GM19324 (cell line): ENCODE data around the gene NFATC4.
"Not testable (repeated sequence)": the region's sequence is repeated elsewhere in the genome, so short reads cannot be mapped to it uniquely, and the experiment has no call there.

ENCODE experiments used
- ATAC-seq: cut with Tn5 transposase; IDR thresholded peaks from one replicate; pipeline ENCODE4 v1.9.1; 2021; ENCODE audit warnings: mild to moderate bottlenecking, moderate library complexity; ENCODE audit not compliant: unreplicated experiment, low FRiP score

The NFATC4 gene

DNA sequence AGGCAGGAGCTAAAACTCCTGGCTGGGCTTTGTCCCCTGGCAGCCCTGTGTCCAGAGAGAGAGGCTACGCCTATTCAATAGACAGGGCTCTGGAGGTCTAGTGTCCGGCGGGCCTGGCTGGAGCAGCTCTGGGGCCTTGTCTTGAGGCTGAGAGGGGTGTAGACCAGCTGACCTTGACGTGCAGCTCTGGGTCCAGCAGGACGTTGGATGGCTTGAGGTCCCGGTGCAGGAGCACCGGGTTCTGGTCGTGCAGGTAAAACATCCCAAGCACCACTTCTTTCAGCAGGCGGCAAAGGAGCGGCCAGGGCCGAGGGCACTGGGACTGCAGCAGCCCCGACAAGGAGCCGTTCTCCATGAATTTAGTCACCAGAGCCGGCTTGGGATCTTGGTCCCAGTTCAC lies 29.1 kb upstream of the NFATC4 start:
- no peak for ATAC-seq

DNA sequence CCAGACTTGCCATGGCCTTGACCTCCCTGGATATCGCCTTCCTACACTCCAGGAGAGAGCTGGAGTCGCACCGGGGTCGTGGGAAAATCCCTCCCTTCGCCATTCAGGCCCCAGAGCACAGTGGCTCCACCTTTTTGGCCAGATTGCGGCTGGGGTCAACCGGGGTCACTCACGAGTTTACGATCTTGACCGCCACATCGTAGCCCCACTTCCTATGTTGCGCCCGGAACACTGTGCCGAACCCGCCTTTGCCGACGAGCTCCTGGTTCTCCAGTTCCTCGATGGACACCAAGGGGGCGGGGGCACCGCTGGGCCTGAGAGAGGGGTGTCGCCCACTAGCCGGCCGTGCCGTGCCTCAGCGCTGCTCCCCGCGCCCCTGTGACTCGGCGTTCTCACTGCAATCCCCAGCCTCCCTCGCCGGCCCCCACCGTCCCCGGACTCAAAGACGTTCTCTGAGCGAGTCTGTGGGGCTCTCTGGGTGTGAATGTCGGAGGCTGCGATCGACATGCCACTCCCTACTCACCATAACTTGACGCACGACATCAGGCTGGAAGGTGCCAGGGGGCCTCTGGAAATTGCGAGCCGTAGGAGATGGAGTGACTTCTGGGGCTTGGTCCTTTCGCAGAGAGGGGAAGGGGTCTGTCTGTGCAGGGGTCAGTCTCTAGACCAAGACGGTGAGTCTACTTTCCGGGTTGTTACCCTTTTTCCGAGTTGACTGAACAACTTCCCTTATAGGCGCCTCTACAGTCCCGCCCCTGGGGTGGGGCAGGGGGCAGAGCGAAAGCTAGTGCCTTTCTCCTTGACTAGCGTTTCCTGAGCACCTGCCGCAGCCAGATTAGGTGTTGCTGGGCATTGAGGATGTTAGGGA lies 28.5 kb upstream of the NFATC4 start, which contains the start of gene RIPK3:
Gene RIPK3, minus strand, starts transcription at position 708 of the 868 bp plus-strand sequence. Its CDS starts 165 bp downstream, at position 543.
- ATAC-seq, result peak; percentile 91

DNA sequence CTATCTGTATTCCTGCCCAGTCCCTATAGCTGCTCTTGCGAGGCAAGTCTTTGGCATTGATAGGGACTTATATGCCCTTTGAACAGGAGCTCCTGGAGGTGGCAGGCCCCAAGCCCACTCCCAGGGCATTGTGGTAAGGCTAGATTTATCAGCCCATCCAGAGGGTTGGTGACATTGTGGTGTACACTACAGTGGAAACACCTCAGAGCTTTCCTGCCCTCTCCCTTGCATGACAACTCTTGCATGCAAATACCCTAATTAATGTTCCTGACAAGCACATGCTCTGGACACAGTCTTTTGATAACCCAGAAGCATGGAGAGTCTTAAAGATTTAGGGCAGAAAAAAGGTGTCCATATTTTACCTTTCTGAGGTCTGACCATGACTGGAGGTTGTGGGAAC lies 27.4 kb upstream of the NFATC4 start:
- ATAC-seq, result no peak

DNA sequence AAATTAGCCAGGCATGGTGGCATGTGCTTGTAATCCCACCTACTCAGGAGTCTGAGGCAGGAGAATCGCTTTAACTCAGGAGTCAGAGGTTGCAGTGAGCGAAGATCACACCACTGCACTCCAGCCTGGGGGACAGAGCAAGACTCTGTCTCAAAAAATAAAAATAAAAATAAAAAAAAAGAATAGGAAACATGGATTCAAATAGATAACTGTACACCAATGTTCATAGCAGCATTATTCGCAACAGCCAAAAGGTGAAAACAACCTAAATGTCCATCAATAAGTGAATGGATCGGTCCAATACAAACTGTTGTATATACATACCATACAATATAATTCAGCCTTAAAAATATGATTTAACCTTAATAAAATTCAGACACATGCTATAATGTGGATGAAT lies 25.1 kb upstream of the NFATC4 start:
- no peak for ATAC-seq

DNA sequence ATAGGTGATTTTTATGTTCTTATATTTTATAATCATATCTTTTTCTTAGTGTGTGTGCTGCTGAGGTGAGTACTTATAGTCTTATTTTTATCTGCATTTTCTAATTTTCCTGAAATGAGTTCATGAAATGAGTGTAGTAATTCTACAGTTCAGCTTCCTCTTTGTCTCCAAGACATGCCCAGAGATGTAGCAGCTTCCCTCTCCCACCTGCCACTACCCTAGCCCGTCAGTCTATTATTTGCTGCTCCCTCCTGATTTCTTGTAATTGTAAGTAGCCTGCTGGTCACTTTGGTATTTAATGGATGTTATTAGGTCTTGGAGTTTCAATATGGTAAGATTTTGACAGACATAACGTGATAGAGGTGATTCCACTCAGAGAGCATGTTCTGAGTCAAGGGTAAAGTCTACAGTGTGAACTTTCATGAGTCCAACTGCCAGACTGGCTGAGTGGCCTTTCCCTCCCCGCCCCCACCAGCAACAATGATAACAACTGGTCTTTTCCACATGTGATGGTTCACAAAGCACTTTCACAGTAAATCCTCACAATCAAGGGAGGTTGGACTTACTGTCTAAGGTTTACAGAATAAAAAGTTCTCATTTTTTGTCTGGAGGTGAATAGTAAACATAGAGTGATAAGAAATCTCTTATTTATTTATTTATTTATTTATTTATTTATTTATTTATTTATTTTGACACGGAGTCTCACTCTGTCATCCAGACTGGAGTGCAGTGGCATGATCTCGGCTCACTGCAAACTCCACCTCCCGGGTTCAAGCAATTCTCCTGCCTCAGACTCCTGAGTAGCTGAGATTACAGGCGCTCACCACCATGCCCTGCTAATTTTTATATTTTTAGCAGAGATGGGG lies 24.0 kb upstream of the NFATC4 start:
- no peak for ATAC-seq

DNA sequence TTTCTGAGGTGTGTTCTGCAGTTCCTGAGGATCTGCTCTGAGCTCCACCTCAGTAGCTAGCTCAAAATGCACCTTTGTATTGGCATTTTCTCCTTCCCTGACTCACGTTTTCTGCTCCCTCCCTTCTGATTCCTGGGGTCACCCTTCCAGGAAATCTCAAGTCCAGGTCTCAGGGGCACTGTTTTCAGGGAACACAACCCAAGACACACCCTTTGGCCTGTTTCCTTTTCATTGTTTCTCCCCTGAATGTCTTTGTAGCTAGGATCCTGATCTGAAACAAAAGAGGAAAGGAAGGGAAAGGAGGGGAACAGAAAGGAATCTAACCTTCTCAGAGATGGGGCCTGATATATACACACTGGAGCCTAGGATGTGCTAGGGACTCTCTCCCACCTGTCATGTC lies 20.9 kb upstream of the NFATC4 start:
- no peak for ATAC-seq

DNA sequence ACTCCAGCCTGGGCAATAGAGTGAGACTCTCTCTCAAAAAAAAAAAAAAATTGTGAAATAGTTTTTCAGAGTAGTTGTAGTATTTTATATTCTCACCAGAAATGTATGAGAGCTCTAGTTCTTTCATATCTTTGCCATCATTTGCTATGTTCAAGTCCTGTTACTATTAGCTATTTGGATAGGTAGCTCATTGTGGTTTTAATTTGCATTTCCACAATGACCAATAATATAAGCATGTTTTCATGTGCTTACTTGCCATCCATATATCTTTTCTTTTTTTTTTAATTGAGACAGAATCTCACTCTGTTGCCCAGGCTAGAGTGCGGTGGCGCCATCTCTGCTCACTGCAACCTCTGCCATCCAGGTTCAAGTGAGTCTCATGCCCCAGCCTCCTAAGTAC lies 19.8 kb upstream of the NFATC4 start:
- ATAC-seq, result no peak

DNA sequence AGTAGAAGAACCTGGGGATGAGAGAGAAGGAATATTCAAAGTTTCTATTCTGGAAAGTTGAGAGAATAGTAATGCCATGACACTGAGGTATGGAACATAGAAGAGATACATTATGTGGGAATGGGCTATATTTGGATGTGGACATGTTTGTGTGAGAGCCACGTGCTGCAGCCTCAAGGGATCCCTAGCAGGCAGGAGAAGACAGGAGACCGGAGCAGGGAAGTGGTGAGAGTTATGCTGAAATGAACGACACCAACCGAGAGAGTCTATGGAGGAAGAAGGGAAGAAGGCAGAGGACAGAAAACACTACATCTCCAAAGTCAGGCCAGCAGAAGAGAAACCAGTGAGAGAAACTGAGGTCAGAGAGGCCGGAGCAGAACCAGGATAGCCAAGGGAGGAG lies 18.2 kb upstream of the NFATC4 start:
- no peak for ATAC-seq

DNA sequence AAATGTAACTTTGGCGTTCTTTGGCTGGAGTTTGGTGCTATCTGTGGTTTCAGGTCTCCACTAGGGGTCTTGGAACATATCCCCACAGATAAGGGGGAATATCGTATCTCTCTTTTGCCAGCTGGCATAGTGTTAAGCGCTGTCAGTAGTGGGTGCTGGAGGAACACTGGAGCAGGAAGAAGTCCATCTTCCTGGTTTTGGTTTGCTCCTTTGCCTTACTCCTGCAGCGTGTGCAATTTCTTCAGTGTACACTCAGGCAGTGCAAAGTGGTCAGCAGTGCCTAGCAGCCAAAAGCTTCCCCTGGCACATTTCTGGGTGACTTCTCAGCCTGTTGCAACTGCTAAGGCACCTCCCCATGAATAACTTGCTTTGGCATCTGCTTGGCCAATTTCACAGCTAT lies 16.5 kb upstream of the NFATC4 start:
- ATAC-seq, result no peak

DNA sequence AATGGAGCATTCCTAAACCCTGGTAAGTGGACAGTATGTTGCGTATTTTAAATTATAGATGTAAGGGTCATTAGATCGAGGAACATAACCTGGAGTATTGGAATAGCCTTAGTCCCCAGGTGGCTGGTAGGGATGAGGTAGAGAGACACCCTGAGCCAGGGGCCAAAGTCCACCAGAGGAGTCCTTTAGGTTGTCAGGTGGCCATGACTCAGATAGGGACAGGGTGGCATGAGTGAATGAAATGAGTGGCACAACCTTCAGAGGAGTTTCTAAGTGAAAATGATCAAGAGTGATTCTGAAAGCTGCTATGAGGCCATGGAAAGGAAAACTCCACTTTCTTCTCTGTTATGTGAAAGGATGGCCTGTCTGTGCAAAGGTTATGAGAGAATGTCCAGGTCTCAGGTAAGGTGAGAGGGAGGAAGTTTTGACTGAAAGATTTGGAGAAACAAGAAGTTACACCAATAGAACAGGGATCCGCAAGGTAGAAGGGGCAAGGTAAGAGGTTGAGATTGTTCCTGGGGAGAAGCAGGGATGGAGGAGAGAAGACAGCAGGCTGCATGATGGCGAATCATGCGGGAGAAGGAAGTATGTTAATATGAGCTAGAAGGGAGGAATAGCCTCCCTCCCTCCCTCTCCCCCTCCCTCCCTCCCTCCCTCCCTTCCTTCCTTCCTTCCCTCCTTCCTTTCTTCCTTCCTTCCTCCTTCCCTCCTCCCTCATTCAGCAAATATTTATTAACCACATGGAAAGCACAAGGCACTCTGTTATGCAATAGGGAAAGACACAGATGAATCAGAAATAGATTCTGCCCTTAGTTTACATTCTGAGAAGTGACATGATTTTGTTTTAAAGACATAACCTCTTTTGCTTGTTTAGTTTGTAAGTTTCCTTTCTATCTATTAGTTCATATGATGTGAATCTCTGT lies 14.2 kb upstream of the NFATC4 start:
- ATAC-seq, result no peak

DNA sequence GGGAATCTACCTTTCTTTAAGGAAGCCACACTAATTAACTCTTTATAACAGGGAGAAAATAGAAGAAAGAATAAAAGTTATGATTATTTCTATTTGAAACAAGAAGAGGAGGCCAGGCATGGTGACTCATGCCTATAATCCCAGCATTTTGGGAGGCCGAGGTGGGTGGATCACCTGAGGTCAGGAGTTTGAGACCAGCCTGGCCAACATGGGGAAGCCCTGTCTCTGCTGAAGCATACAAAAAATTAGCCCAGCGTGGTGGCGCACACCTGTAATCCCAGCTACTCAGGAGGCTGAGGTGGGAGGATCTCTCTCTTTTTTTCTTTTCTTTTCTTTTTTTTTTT lies 13.5 kb upstream of the NFATC4 start:
- not testable (repeated sequence) for ATAC-seq

DNA sequence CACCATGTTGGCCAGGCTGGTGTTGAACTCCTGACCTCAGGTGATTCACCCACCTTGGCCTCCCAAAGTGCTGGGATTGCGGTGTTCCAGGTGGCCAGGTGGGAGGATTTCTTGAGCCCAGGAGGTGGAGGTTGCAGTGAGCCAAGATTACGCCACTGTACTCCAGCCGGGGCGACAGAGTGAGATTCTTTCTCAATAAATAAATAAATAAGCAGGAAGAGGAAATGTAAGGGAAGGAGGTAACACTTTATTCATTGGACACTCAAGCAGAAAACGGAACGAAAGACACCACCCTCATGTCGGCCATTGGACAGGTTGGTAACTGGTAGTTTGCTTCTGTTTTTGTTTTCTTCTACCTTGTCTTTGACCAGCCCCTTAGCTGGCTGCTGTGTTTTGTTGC lies 13.0 kb upstream of the NFATC4 start:
- ATAC-seq, result no peak

DNA sequence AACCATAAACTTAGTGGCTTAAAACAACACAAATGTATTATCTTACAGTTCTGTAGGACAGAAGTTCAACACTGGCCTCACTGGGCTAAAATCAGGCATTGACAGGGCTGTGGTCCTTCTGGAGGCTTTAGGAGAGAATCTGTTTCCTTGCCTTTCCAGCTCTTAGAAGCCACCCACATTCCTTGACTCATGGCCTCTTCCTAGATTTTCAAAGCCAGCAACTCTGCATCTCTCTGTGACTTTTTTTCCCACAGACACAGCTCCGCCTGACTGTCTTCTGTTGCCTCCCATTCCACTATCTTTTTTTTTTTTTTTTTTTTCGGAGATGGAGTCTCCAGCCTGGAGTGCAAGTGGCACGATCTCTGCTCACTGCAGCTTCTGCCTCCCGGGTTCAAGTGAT lies 11.8 kb upstream of the NFATC4 start:
- no peak for ATAC-seq

DNA sequence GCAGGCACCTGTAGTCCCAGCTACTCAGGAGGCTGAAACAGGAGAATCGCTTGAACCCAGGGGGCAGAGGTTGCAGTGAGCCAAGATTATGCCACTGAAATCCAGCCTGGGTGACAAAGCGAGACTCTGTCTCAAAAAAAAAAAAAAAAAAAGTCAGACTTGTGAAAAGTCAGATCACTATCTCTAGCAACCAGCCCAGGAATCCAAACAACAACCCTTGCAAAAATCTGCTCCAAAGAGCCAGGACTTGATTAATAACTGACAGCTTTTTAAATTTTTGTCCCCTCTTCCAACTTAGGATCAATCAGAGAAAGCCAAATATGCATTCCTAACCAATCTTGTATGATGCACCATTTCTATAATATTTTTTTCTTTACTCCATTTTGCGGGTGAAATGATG lies 7.7 kb upstream of the NFATC4 start:
- no peak for ATAC-seq

DNA sequence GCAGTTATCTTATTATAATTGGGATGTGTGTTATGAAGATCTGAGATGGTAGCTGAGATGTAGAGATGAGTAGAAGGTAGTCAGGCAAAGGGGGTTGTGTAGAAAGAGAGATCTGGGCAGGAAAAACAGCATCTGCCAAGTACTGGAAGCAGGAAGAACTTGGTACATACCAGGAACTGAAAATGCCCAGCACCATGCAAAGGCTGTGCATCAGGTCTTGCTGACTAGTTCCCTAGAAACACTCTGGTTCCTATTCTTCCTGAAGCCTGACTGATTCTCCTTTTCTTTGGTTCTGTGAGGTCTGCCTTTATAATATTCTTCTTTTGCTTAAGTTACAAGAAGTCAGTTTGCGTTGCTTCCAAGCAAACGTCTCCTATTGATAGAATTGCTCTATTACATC lies 6.7 kb upstream of the NFATC4 start:
- no peak for ATAC-seq

DNA sequence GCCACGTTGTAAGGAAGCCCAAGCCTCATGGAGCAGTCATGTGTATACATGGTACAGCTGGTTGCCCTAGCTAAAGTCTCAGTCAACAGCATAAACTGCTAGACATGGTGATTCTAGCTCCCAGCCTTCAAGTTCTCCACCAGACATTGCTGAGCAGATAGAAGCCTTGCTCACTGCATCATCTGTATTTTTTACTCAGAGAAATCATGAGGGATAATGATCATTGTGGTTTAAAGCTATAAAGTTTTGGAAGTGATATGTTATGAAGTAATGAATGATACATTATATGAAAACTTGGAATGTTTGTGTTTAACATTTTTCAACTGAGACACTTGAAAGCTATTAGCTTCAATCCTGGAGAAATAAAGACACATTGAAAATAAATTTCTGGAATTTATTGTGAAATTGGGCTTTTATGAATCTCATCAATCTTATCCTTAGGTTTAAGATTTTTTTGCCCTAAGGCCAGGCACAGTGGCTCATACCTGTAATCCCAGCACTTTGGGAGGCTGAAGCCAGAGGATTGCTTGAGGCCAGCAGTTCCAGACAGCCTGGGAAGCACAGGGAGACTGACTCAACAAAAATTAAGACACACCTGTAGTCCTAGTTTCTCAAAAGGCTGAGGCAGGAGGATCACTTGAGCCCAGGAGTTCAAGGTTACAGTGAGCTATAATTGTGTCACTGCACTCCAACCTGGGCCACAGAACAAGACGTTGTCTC lies 5.6 kb upstream of the NFATC4 start:
- ATAC-seq, result no peak

DNA sequence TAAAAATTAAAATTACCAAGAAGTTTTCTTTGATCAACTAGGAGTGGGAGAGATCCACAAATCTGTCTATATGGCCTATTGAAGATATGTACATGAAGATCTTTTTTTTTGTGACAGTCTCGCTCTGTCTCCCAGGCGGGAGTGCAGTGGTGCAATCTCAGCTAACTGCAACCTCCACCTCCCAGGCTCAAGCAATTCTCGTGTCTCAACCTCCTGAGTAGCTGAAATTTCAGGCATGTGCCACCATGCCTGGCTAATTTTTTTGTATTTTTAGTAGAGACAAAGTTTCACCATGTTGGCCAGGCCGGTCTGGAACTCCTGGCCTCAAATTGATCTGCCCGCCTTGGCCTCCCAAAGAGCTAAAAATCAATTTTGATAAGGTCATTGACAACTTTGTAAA lies 4.6 kb upstream of the NFATC4 start:
- no peak for ATAC-seq

DNA sequence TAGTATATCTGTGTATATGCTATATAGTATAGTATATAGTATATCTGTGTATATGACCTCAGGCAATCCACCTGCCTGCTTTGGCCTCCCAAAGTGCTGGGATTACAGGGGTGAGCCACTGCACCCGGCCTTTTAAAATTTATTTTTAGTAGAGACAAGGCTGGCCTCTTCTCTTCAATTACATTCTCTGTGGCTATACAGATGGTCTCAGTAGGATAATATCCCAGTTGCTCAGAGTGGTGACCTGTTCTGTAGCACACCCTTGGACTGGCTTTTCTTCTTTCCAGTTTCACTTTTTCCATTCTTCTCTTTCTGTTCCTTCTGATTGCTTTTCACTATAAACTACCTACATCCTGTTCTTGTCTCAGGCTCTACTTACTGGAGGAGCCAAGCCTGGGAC lies 3.1 kb upstream of the NFATC4 start:
- ATAC-seq, result no peak

DNA sequence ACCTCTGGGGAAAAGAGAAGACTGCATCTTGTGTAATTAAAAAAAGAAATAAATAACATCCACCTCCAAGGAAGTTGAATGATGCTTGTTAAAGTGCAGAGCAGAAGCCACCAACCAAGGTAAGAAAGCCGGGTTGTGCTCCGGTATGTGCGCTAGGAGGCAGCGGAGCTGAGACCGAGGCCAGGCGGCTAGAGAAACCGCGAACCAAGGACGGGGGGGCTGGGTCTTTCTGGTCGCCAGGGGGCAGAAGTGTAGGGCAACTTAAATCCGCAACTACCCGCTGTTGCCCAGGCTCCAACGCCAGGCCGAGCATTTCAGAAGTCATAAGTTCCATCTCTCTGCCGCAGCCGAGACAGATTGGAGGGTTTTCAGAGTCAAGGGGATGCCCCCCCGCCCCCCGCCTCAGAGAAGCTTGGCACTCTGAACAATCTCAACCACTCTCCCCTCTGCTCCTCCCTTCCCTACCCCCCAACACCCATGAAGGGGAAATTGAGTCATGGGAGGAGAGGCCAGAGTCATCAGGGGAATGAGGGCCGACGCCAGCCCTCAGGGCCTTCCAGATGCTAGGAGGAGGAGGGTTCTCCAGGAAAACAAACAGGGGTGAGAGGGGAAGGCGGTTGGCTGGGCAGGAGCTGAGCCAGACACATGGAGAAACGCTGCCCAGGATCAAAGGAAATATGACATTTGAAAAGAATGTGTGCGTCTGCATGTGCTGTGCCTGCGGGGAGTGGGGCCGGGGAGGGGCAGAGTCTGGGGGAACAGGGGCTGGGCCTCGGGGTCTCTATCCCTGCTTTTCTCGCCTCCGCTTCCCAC lies 2.2 kb upstream of the NFATC4 start:
- no peak for ATAC-seq
